ENCODE results near the gene DFFB. TPM values are rescaled to one million over a fixed set of nuclear protein-coding genes. Genes with fewer than 3 reads are reported as not detected.
A peak's percentile ranks its signal among the peaks of the same experiment; 100 is the strongest.

The DFFB gene
- total and polyA plus RNA-seq, 9 of the 15 experiments (the other 6 are each of a cell fraction or from before 2014, with no cell fraction given), result 2.3 to 15.8 (median 11.5) TPM

- peak; percentile 95 for TF ChIP-seq NKRF (IDR thresholded peaks at IDR 0.05; ENCODE audit: borderline replicate concordance)
- TF ChIP-seq KLF13 (tag; IDR thresholded peaks at IDR 0.05; ENCODE audit: borderline replicate concordance, low read depth), result peak; percentile 56; the same call in 1 of the 2 replicates
- no peak; a peak in 1 of 4 replicates for TF ChIP-seq RCOR1 (IDR thresholded peaks at IDR 0.05; ENCODE audit: borderline replicate concordance in 1 of 2, low read depth in 2 of 2, low read length in 2 of 2)
- no peak for TF ChIP-seq MBD2 (IDR thresholded peaks at IDR 0.05; ENCODE audit: borderline replicate concordance, low read depth)
- no peak for TF ChIP-seq ZMIZ1 (IDR thresholded peaks at IDR 0.05; ENCODE audit: low read depth in 2 of 2, low read length in 2 of 2)
- TF ChIP-seq CBX8 (IDR thresholded peaks at IDR 0.05; ENCODE audit: borderline replicate concordance, extremely low read depth, low read depth, low read length, poor library complexity, severe bottlenecking), result no peak
- 0 out of 2 replicates have a peak, but pooled peaks have one; percentile 53 for TF ChIP-seq ZNF263 (CRISPR knock-in tag; IDR thresholded peaks at IDR 0.05; ENCODE audit: borderline replicate concordance)
- TF ChIP-seq ZNF23 (CRISPR knock-in tag; IDR thresholded peaks at IDR 0.05), result no peak
- TF ChIP-seq MYC (IDR thresholded peaks at IDR 0.05; ENCODE audit: low read depth, low read length), result peak; percentile 81
- TF ChIP-seq MYC (CRISPR knock-in tag; IDR thresholded peaks at IDR 0.05; ENCODE audit: borderline replicate concordance, low read depth), result no peak; the same call in 1 of the 2 replicates
- peak; percentile 60 for TF ChIP-seq ATF7 (IDR thresholded peaks at IDR 0.05)
- peak; percentile 85; the same call in 1 of the 2 replicates for TF ChIP-seq MXI1 (IDR thresholded peaks at IDR 0.05; ENCODE audit: low read depth, low read length)
- TF ChIP-seq ADNP (tag; IDR thresholded peaks at IDR 0.05), result no peak
- no peak for TF ChIP-seq ZBTB9 (CRISPR knock-in tag; IDR thresholded peaks at IDR 0.05)
- peak; percentile 73 for TF ChIP-seq RBFOX2 (IDR thresholded peaks at IDR 0.05; ENCODE audit: low read depth, low read length)
- peak in 1 of 2 experiments; percentile 68; a peak in 3 of 4 replicates for TF ChIP-seq NONO (IDR thresholded peaks at IDR 0.05; ENCODE audit: low read depth in 2 of 2, low read length in 1 of 2)
- no peak for TF ChIP-seq ZNF696 (CRISPR knock-in tag; conservative IDR thresholded peaks at IDR 0.05)
- TF ChIP-seq NRF1 (conservative IDR thresholded peaks at IDR 0.05 in 1 of 2, IDR thresholded peaks at IDR 0.05 in 1 of 2), result peak; percentile 64 to 74; a peak in 3 of 4 replicates
- peak; percentile 36; the same call in 1 of the 2 replicates for TF ChIP-seq SPI1 (IDR thresholded peaks at IDR 0.05; ENCODE audit: borderline replicate concordance, low read depth, low read length)
- no peak for TF ChIP-seq RFX1 (IDR thresholded peaks at IDR 0.05)
- TF ChIP-seq SREBF2 (CRISPR knock-in tag; IDR thresholded peaks at IDR 0.05), result no peak
Measured at GRCh38 chr1:3900969-3901529, 43.8 kb downstream of the DFFB start (continued).

Data from K562 (cell line).